ENCODE results near the gene CRYZL1.
"Not testable (repeated sequence)": the region's sequence is repeated elsewhere in the genome, so short reads cannot be mapped to it uniquely, and the experiment has no call there.

CRYZL1 gene

DNA sequence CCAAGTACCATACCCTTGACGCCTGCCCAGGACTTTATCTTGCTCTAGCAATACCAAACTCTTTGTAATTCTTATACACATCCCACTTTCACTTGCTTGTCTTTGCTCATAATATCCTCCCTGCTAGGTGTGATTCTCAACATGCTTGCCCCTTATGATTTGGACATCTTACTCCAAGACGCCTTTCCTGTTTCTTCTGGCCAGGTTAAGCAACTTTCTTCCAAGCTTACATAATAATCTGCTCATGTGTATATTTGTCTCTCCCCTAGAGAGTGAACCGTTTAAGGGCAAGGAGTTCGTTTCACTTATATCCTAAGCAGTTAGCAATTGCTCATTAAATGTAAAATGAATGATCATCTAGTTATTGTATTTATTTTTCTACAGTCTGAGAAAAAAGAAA lies 21.8 kb downstream of the CRYZL1 start:
- DNase-seq = no peak

DNA sequence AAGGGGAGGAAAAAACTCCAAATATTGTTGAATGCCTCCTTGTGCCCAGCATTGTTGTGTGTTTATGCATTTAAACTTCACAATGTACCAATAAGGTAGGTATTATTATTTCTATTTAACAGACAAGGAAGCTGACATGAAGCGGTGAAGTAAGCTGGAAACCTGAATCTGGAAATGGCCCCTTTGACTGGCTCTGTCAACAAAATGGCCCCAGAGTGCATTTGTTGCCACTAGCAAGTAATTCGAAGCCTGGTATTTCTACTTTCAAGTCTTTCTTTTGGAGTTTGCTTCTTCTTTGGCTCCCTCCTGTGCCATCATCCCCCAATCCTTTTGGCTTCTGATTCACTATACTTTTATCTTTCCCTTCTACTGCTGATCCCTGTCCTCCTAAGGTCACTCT lies 23.1 kb downstream of the CRYZL1 start:
- DNase-seq = no peak

DNA sequence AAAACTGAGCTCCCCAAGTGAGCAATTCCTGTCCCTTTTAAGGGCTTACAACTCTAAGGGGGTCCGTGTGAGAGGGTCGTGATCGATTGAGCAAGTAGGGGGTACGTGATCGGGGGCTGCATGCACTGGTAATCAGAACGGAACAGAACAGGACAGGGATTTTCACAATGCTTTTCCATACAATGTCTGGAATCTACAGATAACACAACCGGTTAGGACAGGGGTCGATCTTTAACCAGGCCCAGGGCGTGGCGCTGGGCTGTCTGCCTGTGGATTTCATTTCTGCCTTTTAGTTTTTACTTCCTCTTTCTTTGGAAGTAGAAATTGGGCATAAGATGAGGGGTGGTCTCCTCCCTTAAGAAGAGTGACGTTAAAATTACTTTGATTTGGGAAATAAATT lies 24.0 kb downstream of the CRYZL1 start:
- not testable (repeated sequence) for DNase-seq

DNA sequence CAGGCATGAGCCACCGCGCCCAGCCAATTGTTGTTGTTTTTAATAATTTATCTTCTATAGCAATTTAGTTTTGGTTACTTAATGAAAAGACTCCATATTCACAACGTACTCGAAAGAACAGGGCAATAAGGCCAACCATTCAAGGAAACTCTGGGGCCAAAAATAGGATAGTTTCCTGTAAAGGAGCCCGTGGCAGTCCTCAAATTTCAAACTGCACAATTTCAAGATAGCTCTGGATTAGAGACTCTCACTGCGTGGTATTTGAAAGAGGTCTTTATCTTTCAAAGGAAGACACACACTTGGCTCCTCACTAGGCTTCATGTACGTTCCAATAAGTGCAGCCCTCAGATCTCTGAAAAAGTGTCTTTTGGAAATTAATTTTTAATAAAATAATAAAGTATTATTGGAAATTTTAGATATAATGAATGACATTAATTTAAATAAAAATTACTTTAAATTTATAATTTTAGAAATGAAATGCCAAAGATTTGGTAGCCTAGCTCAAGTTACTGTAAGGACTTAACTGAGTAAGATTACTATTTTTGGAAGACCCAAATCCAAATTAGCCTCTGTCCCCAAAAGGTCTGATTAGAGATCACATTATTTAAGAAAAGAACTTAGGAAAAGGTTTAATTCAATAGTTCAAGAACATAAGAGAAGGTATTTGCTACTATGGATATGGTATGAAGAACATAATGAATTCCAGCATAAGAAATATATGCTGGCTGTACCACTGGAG lies 30.4 kb downstream of the CRYZL1 start:
- DNase-seq = no peak

DNA sequence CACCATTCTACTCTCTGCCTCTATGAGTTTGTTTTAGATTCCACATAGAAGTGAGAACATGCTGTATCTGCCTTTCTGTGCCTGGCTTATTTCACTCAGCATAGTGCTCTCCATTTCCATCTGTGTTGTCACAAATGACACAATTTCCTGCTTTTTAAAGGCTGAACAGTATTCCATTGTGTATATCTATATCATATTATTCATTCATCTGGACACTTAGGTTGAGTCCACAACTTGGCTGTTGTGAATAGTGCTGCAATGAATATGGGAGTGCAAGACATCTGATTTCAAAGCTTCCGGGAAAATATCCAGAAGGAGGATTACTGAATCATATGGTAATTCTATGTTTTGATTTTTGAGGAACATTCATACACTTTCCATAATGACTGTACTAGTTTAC lies 33.0 kb downstream of the CRYZL1 start:
- DNase-seq = no peak

DNA sequence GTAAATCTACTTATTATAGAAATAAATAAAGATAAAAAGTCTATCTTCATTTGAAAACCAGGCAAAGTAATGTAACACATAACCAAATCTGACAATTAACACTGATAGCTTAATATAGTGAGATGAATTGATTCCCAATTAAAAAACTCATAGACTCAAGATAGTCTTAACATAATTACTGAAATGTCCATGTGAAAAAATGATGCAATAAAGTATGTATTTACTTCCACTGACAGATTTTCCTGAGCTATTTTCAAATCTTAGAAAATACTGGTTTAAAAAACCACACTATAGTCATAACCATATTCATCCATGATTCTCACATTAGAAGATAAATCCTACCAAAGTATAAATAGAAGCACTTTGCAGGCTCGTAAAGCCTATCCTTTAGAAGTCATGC lies 43.5 kb downstream of the CRYZL1 start:
- no peak for DNase-seq

DNA sequence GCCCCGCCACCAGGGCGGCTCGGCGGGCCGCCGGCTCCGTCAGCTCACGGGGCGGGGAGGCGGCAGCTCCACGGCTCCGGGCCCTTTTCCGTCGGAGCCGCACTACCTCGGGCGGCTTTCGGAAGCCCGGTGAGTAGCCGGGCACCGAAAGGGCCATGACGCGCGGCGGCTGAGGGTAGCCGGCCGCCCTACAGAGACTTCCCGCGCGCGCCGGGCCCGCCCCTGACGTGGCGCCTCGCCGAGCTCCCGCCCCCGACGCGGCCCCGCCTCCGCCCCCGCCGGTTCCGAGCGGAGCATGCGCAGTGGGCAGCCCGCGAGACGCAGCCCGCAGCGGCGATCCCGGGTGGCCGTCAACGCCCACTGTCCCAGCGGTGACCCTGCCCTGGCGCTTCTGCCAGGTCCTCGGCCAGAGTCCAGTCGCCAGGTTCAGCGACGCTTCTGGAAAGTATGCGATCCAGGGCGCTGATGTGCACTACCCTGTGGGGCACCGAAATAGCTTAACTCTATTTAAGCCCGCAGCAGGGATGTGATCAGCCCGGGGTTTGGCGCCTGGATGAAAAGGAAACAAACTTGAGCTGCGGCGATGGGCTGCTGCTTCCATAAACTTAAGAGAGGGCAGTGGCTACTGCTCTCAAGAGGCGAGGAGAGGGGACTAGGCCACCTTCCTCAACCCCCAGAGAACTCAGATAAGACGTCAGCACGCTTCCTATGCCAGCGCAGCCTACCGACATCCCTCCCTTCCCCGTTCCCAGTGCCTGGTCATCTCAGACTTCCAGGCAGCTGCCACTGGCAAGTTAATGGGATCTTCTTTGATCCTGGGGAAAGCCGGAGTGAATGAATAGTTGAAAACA lies 52.8 kb downstream of the CRYZL1 start, which contains the start of gene DONSON:
DONSON (minus strand) TSS at position 200 of the 851 bp plus-strand sequence; CDS start at position 157, 43 bp downstream.
- DNase-seq = peak; percentile 89

DNA sequence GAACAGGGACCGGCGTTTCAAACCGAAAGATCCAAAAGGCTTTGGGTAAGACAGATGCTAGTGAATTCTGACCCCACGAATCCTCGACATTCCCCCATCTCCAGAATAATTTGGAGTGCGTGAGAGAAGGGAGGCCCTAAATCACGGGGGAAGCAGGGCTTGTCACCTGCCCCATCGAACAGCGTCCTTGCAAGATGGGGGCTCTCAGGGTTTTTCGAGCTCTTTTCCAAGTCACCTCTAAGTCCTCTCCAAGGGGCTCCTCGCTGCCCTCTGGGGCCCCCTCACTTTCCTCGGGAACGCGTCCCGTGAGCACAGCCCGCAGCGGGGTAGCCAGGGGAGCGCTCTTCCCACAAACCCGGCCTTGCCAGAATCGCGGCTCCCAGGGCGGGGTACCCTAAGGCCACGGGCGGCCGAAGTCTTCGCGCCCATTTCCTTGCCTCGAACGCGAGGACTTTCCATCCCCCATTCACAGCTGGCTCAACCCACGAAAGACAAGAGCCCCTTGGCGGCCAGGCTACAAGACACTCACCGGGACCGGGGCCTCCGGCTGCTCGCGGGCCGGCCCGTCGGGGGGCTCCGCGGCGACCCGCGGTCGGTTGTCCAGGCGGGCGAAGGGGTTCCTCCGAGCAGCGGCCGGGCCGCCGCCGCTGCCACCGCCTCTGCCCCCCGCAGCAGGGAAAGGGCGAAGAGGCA lies 53.6 kb downstream of the CRYZL1 start:
- DNase-seq = peak; percentile 59

DNA sequence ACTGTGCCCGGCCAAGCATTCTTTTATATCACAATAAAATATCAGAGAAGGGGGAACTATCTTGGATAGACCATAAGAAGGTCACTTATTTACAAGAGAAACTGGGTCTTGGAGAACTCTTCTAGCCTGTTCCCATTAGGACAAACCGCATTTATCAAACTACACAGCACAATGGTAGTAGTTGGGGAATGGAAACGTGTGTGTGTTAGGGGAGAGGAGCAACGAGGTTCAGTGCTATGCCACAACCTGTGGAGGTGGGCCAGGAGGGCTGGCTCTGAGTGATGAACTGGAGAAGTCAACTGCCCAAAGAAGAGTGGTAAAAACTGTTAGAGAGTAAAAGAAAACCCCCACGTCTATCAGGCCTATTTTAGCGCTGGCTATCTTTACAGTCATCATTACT lies 54.6 kb downstream of the CRYZL1 start:
- no peak for DNase-seq

DNA sequence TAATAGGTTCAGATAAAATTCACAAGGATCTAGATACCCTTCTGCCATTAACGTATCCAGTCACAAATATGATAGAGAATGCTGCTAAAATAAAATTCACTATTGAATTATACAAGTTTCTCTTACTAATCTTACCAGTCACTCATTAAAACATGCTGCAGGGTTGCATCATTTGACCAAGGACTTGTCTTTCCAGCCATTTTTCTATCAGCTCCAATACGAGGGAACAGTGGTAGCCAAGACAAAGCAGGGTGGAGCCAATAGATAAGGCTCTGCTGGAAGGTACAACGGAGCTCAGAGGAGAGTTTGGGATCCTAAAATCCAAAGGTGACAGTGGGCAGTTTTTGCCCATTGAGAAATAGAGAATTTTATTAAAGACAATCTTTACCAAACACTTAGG lies 57.1 kb downstream of the CRYZL1 start:
- DNase-seq = no peak

DNA sequence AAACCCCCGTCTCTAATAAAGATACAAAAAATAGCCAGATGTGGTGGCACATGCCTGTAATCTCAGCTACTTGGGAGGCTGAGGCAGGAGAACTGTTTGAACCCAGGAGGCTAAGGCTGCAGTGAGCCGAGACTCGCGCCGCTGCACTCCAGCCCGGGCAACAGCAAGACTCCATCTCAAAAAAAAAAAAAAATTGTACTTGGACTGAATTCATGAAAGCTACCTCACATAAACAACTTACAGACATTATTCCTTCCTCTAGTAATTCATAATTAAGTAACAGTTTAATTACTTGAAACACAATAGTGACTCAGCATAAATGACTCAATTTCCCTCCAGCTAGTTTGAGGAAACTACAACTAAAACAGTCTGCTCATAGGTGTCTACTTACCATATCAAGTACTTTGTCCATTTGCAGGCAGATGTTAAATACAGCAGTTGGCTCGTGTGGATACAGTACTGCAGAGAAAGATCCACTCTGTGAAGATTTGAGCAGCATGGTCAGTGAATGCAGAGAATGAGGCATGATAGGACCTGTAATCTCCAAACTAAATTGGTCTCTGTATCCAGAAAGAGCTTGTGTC lies 62.5 kb downstream of the CRYZL1 start:
- peak; percentile 38 for DNase-seq

DNA sequence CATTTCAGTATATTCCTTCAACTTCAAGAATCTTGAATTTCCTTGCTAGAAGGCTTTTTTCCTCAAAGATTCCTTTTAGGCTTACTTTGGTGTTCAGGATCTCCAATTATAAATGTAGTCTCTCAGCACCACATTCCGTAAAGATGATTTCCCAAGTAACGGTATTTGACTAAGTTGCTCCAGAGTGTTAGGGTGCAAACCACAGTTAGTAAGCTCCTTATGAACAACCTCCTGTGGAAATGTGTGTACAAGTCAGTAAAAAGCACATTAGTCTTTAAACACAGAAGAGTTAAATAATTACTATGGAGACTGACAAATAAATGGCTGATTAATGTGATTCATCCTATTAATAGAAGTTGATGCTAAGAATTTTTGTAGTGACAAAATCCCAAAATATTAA lies 63.3 kb downstream of the CRYZL1 start:
- DNase-seq = no peak

DNA sequence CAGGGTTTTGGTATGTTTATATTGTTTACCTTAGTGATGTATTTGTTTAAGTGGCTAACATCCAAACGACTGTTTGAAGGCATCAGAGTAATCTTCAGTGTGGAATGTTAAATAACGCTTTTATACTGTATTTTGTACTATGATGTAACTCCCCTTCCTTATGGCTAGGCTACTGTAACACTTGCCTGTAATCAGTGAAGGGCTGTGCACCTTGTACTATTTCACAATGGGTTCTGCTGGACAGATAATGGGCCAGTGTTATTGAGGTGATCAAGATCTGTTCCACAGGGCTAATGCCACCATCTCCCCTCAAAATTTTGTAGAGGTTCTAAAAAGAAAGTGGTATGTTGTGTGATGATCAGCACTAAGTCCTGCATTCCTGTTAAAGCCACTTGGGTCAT lies 64.8 kb downstream of the CRYZL1 start:
- DNase-seq = not testable (repeated sequence)

DNA sequence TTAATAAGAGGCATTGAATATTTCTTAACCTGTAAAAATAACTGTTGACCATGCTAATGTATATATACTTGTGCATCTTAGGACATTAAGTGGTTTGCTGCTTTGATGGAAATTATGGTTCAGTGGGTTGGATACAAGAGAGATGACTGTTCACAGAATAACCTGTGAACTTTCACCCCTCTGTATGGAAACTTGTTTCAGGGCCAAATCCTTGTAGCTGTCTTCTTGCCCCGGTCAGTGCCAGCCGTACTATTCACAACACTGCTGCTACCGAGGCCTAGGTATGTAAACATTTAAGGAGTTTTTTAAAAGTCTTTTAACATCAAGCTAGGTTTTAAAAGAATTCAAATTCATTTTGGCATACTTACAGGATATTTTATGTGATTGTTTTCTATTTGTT lies 69.2 kb downstream of the CRYZL1 start:
- DNase-seq = no peak

DNA sequence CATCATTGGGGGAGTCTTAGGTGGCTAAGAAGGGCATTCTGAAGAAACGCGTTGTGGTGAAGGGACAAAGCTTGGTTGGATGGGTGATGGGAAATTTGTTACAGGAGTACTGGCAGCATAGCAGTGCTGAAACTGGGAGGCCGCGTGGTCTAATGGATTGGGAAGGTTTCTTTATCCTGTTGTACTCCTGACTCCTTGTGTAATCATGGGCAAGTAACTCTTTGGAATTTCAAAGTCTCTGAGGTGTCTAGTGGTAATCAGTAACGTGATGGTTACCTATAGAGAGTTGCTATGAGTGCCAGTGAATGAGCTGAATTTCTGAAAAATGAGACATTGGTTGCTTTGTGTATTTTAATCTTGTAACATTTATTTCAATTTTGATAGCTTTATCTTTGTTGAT lies 71.5 kb downstream of the CRYZL1 start:
- DNase-seq = no peak

DNA sequence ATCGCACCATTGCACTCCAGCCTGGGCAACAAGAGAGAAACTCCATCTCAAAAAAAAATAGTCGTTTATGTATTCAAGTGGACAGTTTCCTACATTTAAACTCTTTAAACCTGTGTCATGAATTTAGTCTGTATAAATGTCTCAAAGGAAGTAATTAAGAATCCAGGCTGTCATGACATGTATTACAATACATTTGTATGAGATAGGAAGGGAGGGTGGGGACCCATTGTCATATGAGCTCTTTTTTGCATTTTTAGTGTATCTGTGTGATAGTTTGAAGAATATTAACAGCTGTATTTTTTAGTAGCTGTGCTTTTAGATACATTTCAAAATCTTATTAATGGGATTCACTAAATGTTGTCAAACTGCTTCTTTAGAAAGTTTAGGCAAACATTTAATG lies 73.1 kb downstream of the CRYZL1 start:
- DNase-seq = no peak

DNA sequence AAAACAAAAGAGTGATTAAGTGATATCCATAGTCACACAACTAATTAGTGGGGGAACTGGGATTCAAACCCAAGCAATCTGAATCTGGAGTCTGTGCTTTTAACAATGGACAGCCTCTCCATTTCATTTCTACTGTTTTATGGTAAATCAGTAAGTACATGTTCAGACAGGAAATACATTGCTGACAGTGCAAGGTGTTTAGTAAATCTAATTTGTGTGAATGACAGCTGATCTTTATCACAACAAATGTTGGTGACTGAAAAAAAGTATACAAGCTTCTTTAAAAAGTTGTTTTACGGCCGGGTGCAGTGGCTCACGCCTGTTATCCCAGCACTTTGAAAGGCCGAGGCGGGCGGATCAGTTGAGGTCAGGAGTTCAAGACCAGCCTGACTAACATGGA lies 73.6 kb downstream of the CRYZL1 start:
- no peak for DNase-seq

DNA sequence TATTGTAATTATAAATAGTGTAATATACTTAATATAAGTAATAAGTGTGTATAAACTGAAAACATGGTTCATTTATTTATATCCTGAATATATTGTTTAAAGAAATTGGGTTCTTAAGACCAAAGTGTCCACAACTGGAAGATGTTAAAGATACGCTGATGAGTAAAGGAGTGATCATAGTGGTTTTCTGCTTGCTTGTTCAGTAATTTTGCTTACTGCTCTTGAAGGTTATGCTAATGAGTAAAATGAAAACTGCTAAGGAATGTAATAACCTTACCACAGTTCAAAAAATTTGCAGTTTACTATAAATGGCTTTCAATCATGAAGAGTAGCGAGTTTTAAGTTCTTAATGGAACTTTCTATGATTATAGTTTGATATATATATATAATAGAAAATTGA lies 75.0 kb downstream of the CRYZL1 start:
- no peak for DNase-seq

DNA sequence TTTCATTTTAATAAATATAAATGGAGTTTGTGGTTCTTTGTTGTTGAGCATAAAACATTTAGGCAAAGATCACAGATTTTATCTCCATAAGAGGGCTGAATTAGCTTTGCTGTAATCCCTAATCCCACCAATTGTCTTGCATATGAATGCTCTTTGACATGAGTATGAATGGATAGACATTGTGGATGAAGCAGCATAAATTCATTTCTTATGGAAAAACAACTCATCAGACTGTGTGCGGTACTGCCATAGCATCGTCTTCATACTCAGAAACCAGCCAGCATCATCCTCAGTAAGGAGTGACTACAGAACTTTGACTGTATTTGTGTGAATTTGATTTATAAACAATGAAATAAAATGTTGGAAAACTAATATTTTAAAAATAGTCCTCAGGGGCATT lies 79.2 kb downstream of the CRYZL1 start:
- DNase-seq = no peak

DNA sequence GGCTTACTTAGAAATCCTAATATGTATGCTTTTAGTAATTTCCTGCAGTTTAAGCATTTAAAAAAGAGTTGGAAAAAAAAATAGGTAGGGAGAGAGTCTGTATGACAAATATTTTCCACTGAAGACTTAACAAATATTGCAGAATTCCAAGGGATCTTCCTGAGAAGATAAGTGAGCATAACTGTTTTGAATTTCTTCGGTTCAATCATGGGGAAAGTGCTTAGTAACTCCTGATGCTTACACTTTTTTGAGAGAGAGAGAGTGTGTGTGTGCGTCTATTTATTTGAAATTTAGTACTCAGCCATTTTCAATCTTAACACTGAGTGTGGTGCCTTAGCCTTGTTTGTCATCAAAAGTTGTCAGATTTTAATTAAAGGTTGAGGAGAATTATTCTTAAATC lies 80.2 kb downstream of the CRYZL1 start:
- no peak for DNase-seq

DNA sequence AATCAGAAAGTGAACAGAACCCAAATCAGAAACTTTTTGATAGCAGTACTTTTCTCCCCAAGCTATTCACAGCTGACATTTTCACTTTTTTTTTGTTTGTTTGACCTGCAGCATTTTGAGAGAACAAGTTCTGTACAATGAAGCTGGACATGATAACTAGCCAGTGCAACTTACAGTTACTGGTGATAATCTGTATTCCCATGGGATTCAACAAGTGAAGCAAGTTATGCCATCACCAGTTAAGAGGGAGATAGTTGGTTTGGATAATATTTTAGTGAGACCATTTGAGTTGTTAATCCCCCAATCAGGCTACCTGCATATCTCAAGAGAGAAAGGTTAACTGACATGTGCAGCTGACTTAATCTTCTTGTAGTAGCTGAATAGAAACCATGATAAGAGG lies 80.6 kb downstream of the CRYZL1 start:
- DNase-seq = no peak

DNA sequence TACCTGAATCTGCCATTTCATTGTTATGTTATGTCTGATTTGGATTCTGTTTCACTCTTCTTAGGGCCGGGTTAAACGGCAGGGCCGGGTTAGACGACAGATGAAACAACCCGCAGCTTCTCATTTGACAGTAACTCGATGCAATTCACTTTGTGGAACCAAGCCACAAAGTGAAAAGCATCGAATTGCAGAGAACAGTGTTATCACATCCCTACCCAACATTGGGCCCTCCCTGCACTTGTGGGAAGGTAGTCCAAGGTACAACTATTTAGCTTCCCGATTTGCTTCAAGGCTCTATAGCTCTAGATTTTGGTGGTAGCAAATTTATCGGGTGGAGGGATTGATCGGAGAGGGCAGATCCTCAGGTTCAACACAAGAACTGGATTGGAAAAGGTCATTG lies 81.7 kb downstream of the CRYZL1 start:
- DNase-seq = no peak

DNA sequence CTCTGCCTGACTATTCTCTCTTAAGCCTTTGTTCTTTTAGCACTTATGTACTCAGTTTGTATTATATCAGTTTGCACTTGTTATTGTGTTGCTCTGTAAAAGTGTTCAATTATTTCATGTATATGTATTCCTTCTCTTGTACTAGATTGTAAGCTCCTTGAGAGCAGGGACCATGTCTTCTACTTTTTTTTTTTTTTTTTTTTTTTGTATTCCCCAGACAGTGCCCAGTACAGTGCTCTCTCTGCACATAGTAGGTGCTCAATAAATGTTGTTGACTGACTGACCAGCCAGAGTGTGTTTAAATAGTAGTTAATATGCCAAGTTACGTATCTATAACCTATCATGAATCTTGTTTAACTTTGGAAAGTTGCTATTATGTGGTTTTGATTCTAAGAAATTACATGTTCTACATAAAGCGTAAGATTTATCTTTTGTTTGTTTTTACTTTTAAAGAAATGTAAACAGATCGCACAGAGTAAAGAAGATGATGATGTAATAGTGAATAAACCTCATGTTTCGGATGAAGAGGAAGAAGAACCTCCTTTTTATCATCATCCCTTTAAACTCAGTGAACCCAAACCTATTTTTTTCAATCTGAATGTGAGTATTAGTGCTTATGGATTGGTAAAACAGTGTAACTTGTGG lies 82.6 kb downstream of the CRYZL1 start:
- no peak for DNase-seq
